IPS-11a (cell line): ENCODE measurements around the gene SPPL2B.

ENCODE experiments used
- H3K4me3 ChIP-seq: one replicate; pipeline ENCODE4 v1.5.1; 2013; ENCODE audit warnings: low read depth, low read length, control low read depth

SPPL2B gene

GRCh38 chr19:2321565-2322283, 6.8 kb upstream of the SPPL2B start:
- no peak overlapping the region for H3K4me3 ChIP-seq

- H3K4me3 ChIP-seq: no peak overlapping the region
Observed at GRCh38 chr19:2323707-2324106, 4.8 kb upstream of the SPPL2B start.

GRCh38 chr19:2324220-2324948, 4.1 kb upstream of the SPPL2B start:
- no peak overlapping the region for H3K4me3 ChIP-seq

- H3K4me3 ChIP-seq: no peak overlapping the region
Observed at GRCh38 chr19:2325281-2326046, 3.0 kb upstream of the SPPL2B start.

GRCh38 chr19:2326699-2327360, 1.7 kb upstream of the SPPL2B start:
- H3K4me3 ChIP-seq: no peak overlapping the region

GRCh38 chr19:2327773-2328400, 597 bp upstream of the SPPL2B start:
- H3K4me3 ChIP-seq: peak overlapping the region; percentile 96

- peak overlapping the region; percentile 96 for H3K4me3 ChIP-seq
Observed at GRCh38 chr19:2329149-2329478, 630 bp downstream of the SPPL2B start.

- peak overlapping the region; percentile 96 for H3K4me3 ChIP-seq
Observed at GRCh38 chr19:2329501-2329916, 1.0 kb downstream of the SPPL2B start.

- H3K4me3 ChIP-seq: no peak overlapping the region
Observed at GRCh38 chr19:2330255-2330631, 1.8 kb downstream of the SPPL2B start.

- H3K4me3 ChIP-seq: no peak overlapping the region
Observed at GRCh38 chr19:2330632-2331284, 2.3 kb downstream of the SPPL2B start.

GRCh38 chr19:2331601-2332246, 3.2 kb downstream of the SPPL2B start:
- no peak overlapping the region for H3K4me3 ChIP-seq

GRCh38 chr19:2332341-2333026, 4.0 kb downstream of the SPPL2B start:
- no peak overlapping the region for H3K4me3 ChIP-seq

GRCh38 chr19:2333027-2333806, 4.7 kb downstream of the SPPL2B start:
- H3K4me3 ChIP-seq: no peak overlapping the region

- no peak overlapping the region for H3K4me3 ChIP-seq
Observed at GRCh38 chr19:2333807-2334211, 5.3 kb downstream of the SPPL2B start.

GRCh38 chr19:2334426-2334825, 5.9 kb downstream of the SPPL2B start:
- H3K4me3 ChIP-seq: no peak overlapping the region

- H3K4me3 ChIP-seq: no peak overlapping the region
Observed at GRCh38 chr19:2334986-2335846, 6.7 kb downstream of the SPPL2B start.

GRCh38 chr19:2335848-2336247, 7.4 kb downstream of the SPPL2B start:
- H3K4me3 ChIP-seq: no peak overlapping the region
